Gastrocnemius medialis (tissue), 4 donors: ENCODE data around the gene CATSPER1.

ENCODE experiments used
- POLR2A ChIP-seq, 2 donors: fragments of 450-650 bp; IDR thresholded peaks; one replicate each; pipeline ENCODE4 v1.6.1; 2017; ENCODE audit warnings: antibody characterized with exemption in 2 of 2, mild to moderate bottlenecking in 2 of 2, moderate library complexity in 2 of 2
- TF ChIP-seq, protein P1 (sequence below), 5 experiments: fragments of 450-650 bp in 3 of 5; fragments of 200-600 bp in 2 of 5; sonication (generic) in 2 of 5; IDR thresholded peaks in 4 of 5; conservative IDR thresholded peaks in 1 of 5; 1 replicate in 4 of 5; 2 replicates in 1 of 5; pipeline ENCODE4 v1.5.1; 2016 to 2019; ENCODE audit warnings: antibody characterized with exemption in 5 of 5, mild to moderate bottlenecking in 3 of 5, moderate library complexity in 3 of 5

DNA sequence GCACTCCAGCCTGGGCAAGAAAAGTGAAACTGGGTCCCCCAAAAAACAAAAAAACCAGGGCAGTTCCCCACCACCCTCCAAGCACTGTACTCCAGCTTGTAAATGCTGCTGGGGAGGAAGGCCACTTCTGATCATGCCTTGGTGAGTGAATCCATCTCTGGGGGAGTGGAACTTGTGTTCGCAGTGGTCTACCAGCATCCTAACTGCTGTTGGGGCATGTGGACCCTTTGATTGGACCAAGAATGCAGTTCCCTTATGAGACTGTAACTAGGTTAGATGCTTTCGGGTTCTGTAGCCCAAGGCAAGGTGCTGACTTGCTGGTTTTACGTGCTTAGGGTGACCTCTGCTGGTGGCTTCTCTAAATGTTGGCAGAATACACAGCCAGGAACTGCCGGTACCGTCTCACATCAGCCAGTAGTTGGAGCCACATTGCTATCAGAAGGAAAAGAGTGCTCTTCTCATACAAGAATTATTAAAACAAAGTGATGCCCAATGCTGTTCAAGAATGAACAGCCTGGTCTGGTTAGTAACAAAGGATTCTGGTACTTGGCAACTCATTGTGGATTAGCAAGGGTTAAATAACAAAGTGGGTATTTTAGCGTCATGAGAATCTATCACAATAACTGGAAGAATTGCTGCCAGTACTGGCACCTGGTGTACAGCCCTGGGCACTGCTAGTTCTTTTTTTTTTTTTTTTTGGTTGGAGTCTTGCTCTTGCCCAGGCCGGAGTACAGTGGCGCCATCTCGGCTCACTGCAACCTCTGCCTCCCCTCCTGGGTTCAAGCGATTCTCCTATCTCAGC, 37.3 kb downstream of the CATSPER1 start:
- no peak for TF ChIP-seq POLR2A (IDR thresholded peaks at IDR 0.05)
- TF ChIP-seq, protein P1, sequence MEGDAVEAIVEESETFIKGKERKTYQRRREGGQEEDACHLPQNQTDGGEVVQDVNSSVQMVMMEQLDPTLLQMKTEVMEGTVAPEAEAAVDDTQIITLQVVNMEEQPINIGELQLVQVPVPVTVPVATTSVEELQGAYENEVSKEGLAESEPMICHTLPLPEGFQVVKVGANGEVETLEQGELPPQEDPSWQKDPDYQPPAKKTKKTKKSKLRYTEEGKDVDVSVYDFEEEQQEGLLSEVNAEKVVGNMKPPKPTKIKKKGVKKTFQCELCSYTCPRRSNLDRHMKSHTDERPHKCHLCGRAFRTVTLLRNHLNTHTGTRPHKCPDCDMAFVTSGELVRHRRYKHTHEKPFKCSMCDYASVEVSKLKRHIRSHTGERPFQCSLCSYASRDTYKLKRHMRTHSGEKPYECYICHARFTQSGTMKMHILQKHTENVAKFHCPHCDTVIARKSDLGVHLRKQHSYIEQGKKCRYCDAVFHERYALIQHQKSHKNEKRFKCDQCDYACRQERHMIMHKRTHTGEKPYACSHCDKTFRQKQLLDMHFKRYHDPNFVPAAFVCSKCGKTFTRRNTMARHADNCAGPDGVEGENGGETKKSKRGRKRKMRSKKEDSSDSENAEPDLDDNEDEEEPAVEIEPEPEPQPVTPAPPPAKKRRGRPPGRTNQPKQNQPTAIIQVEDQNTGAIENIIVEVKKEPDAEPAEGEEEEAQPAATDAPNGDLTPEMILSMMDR (IDR thresholded peaks at IDR 0.05 in 4 of 5, conservative IDR thresholded peaks at IDR 0.05 in 1 of 5): peak; percentile 88 to 98 (median 93)
